ENCODE measurements around the gene GSTP1. TPM values are rescaled to one million over a fixed set of nuclear protein-coding genes. Genes with fewer than 3 reads are reported as not detected.
"Not testable (repeated sequence)": the region's sequence is repeated elsewhere in the genome, so short reads cannot be mapped to it uniquely, and the experiment has no call there.

Gene GSTP1
- polyA plus RNA-seq, 1 donor, result 672 TPM

GRCh38 chr11:67561971-67562619 lies 21.5 kb upstream of the GSTP1 start:
- DNase-seq, result no peak

- DNase-seq, result no peak
These were observed 20.5 kb upstream of the GSTP1 start for GRCh38 chr11:67562963-67563704.

- DNase-seq, result not testable (repeated sequence)
These were observed 19.9 kb upstream of the GSTP1 start for GRCh38 chr11:67563705-67564114.

GRCh38 chr11:67564230-67564629 lies 19.4 kb upstream of the GSTP1 start:
- no peak for DNase-seq

- no peak for DNase-seq
These were observed 12.2 kb upstream of the GSTP1 start for GRCh38 chr11:67571443-67571842.

- no peak for DNase-seq
These were observed 11.3 kb upstream of the GSTP1 start for GRCh38 chr11:67572305-67572704.

GRCh38 chr11:67572747-67573419 lies 10.7 kb upstream of the GSTP1 start:
- DNase-seq, result no peak

GRCh38 chr11:67574938-67575337 lies 8.7 kb upstream of the GSTP1 start:
- no peak for DNase-seq

GRCh38 chr11:67576735-67577475 lies 6.7 kb upstream of the GSTP1 start:
- no peak for DNase-seq

- DNase-seq, result no peak
These were observed 5.7 kb upstream of the GSTP1 start for GRCh38 chr11:67577951-67578350.

- DNase-seq, result no peak
These were observed 2.1 kb upstream of the GSTP1 start for GRCh38 chr11:67581469-67581868.

GRCh38 chr11:67582011-67582410 lies 1.6 kb upstream of the GSTP1 start:
- no peak for DNase-seq

- no peak for DNase-seq
These were observed 731 bp downstream of the GSTP1 start for GRCh38 chr11:67584205-67584880.

GRCh38 chr11:67584881-67585873 lies 1.6 kb downstream of the GSTP1 start:
- DNase-seq, result no peak

- no peak for DNase-seq
These were observed 2.3 kb downstream of the GSTP1 start for GRCh38 chr11:67585911-67586310.

- no peak for DNase-seq
These were observed 3.1 kb downstream of the GSTP1 start for GRCh38 chr11:67586568-67587250.

- no peak for DNase-seq
These were observed 4.5 kb downstream of the GSTP1 start for GRCh38 chr11:67588136-67588503.

- not testable (repeated sequence) for DNase-seq
These were observed 5.3 kb downstream of the GSTP1 start for GRCh38 chr11:67588899-67589415.

GRCh38 chr11:67592880-67593564 lies 9.4 kb downstream of the GSTP1 start:
- no peak for DNase-seq

Data from left kidney (tissue), 2 donors.